T47D (cell line): ENCODE measurements around the gene ZNF610.
"Not testable (repeated sequence)": the region's sequence is repeated elsewhere in the genome, so short reads cannot be mapped to it uniquely, and the experiment has no call there.

Experiments
- DNase-seq, 2 experiments: peaks; one replicate each; pipeline versions ENCODE4 v3.0.0 to v3.0.0-alpha.2; 2011 to 2012; ENCODE audit warnings: low read depth in 1 of 2, low spot score in 1 of 2
- JUND ChIP-seq: IDR thresholded peaks from 2 replicates; pipeline ENCODE4 v1.6.1; 2012; ENCODE audit warnings: low read depth
- in situ Hi-C: cut with HindIII; loops from 2 replicates; pipeline ENCODE4 v1.10.0; 2016; ENCODE audit warnings: low sequenced_read_pairs, low pct_unique_long_range_greater_than_20kb

Gene ZNF610

DNA sequence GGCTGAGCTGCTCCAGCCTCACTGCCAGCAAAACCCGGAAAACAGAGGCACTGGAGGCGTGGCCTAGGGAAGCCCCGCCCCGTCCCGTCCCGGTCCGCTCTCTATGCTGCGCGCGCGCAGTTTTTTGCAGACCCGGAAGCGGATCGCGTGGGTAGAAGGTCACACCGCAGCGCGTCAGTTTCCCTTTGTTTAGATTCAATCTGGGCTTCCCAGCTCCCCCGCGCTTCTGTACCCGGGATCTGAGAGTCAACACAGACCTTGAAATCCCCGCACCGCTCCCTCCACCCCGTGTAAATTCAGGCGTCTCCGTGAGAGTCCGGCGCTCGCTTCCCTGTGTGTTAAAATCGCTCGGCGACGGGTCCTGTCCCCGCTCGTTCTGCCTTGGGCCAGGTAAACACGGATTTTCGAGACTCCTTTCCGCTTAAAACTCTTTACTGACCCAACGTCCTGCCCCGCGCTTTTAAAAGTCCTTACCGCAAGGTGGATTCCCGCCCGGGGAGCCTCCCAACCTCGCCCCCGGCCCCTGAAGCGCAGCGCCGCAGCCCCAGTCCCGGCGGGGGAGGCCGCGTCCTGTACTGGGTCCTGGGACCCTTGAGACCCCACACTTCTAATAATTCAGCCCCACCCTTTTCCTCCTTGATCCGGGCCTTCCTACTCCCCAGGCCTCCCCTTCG is at the start of gene ZNF610:
Gene ZNF610 (plus strand): TSS at position 127 of the 674 bp plus-strand sequence. CDS start 12,930 bp downstream, outside the sequence.
- peak; percentile 49 to 91 for DNase-seq
- no peak for TF ChIP-seq JUND
- in situ Hi-C loops = no loop called here

DNA sequence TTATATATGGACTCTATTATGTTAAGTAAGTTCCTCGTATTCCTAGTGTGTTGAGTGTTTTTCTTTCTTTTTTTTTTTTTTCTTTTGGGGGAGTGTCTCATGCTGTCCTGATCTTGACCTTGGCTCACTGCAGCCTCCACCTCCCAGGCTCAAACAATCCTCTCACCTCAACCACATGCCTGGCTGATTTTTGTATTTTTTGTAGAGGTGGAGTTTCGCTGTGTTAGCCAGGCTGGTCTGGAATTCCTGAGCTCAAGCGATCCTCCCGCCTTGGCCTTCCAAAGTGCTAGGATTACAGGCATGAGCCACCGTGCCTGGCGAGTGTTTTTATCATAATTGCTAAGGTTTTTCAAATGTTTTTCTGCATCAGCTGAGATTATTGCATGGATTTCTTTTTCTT is 49.8 kb upstream of the ZNF610 start:
- no peak for TF ChIP-seq JUND
- DNase-seq = no peak
- in situ Hi-C loops = no loop called here

DNA sequence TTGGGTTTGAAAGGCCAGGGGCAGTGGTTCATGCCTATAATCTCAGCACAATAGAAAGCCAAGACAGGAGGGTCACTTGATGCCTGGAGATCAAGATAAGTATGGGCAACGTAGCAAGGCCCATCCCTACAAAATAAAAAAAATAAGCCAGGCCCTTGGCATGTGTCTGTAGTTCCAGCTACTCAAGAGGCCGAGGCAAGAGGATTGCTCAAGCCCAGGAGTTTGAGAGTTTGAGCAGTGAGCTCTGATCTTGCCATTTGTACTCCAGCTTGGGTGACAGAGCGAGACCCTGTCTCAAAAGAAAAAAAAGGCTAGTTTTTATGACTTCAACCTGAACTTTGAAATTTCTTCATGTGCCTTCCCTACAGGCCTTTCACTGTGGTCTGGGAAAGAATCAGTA is 44.3 kb upstream of the ZNF610 start:
- TF ChIP-seq JUND = no peak
- in situ Hi-C loops = no loop called here
- DNase-seq = no peak

DNA sequence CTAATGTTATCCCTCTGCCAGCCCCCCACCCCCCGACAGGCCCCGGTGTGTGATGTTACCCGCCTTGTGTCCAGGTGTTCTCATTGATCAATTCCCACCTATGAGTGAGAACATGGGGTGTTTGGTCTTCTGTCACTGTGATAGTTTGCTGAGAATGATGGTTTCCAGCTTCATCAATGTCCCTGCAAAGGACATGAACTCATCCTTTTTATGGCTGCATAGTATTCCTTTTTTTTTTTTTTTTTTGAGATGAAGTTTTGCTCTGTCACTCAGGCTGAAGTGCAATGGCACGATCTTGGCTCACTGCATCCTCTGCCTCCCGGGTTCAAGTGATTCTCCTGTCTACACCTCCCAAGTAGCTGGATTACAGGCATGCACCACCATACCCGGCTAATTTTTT is 43.1 kb upstream of the ZNF610 start:
- DNase-seq, in situ Hi-C loops: not testable (repeated sequence)

DNA sequence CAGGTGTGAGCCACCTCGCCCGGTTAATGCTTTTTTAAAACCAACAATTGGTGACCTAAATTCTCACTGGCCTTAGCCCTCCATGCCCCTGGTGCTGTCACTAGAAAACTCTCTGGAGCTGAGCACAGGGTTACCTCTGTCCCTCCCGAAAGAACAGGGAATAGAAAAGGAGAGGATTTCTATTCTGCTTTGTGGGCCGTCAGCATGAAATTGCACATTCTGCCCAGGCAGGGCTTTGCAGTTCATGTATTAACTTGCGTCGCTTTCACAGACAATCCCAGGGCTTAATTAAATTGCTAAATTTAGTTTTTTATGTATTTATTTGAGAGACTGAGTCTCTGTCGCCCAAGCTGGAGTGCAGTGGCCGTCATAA is 39.7 kb upstream of the ZNF610 start:
- no peak for DNase-seq
- in situ Hi-C loops = no loop called here
- no peak for TF ChIP-seq JUND

DNA sequence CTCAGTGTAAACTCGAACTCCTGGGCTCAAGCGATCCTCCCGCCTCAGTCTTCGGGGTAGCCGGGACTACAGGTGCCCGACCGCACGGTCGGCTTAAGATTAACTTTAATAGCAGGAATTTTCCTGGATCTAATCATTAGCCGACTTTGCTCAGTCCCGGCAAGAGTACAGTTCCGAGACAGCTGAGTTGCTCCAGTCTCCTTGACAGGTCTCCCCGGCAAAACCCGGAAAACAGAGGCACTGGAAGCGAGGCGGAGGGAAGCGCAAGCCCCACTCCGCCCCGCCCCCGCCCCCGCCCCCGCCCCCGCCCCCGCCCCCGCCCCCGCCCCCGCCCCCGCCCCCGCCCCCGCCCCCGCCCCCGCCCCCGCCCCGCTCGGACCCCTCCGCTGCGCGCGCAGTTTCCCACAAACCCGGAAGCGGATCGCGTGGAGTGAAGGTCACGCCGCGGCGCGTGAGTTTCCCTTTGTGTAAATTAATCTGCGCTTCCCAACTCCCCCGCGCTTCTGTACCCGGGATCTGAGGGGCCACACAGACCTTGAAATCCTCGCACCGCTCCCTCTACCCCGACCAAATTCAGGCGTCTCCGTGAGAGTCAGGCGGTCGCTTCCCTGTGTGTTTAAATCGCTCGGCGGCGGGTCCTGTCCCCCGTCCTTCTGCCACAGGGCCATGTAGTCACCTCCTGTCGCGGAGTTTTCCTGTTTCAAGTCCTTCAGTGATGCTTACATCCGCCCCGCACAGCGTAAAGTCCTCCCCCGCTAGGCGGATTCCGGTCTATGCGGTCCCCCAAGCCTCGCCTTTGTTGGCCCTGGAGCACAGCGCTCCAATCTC is 39.1 kb upstream of the ZNF610 start, which contains the start of gene ZNF480:
Gene ZNF480 (plus strand): TSS at position 397 of the 828 bp plus-strand sequence. CDS start 3,244 bp downstream, outside the sequence.
- no peak for TF ChIP-seq JUND
- in situ Hi-C loops = no loop called here
- peak; percentile 33 to 84 for DNase-seq

DNA sequence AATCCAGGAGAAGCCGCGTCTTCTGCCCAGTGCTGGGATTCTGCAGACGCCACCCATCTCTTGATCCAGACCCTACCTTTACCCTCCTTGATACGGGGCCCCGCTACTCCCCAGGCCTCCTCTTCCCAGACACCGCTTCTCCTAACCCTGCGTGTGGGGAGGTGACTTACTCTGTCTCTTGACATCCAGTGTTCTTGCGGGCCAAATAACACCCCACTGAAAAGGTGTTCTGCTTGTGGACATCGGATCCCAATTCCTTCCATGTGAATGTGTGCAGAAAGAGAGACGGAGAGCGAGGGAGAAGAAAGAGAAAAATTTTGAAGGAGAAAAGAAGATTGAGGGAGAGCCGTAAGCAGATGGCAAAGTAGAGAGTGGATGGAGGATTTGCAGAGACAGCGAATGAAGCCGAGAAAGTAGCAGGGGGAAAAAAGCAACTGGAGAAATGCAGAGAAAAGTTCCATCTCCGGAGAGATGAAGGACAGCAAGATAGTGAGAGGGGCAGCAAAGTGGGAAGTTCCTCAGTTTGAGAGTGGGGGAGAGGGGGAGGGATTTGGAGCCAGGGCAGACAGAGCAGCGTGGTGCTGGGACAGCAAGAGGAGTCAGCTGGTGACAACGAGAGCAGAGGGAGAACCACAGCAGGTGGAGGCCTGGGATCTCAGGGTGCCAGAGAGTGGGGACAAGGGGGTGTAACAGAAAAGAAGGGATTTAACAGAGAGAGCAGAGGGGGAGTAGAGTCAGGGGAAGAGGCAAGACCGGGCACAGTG is 38.3 kb upstream of the ZNF610 start:
- in situ Hi-C loops = no loop called here
- no peak for TF ChIP-seq JUND
- no peak for DNase-seq

DNA sequence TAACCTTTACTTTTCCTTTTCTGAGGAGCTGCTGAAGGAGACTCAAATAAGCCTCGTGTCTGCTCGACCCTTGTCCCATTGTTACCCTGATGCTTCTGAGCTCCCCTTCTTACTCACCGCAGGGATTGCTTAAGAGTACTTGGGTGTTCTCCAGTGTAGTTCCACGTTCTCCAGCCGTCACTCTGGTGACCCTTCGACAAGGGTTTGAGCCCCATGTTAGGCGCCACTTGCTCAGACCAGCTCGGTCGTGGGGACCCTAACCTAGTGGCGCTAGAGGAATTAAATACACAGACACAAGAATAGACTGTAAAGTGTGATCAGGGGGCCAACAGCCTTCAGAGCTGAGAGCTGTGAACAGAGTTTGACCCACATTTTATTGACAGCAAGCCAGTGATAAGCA is 28.8 kb upstream of the ZNF610 start:
- peak in 1 of 2 experiments; percentile 16 for DNase-seq
- TF ChIP-seq JUND = no peak
- in situ Hi-C loops = no loop called here

DNA sequence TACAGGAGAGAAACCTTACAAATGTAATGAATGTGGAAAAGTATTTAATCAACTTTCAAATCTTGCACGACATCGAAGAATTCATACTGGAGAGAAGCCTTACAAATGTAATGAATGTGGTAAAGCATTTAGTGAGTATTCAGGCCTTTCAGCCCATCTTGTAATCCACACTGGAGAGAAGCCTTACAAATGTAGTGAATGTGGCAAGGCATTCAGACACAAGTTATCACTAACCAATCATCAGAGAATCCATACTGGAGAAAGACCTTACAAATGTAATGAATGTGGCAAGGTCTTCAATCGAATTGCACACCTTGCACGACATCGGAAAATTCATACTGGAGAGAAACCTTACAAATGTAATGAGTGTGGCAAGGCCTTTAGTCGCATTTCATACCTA is 13.6 kb upstream of the ZNF610 start:
- DNase-seq = no peak
- in situ Hi-C loops = no loop called here
- TF ChIP-seq JUND = no peak

DNA sequence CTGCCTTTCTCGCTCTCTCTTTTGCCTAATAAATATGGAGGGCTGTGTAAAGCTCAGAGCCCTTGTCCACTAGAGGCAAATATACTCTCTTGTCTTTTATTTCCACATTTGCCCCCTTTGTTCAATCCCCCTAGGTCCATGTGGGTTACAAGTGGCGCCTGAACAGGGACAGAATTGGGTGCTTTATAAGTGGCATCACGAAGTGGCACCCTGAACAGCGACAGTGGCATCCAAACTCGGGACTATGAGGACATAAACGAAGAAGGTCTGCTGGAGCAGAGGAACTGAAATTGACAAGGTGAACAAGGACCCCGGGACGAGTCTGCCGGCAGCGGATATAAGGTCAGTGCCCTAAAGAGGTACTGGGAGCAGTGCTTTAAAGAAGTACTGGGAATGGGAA is 4.3 kb upstream of the ZNF610 start:
- TF ChIP-seq JUND = no peak
- in situ Hi-C loops = no loop called here
- DNase-seq = no peak

DNA sequence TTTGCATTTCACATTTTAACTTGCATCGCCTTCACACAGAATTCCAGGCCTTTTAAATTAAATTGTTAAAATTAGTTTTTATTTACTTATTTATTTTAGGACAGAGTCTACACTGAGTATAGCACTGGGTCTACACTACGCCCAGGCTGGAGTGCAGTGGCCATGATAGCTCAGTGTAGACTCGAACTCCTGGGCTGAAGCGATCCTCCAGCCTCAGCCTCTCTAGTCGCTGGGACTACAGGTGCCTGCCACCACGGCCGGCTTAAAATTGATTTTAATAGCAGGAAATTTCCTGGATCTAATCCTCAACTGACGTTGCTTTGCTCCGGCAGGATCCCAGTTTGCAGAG is 301 bp upstream of the ZNF610 start:
- in situ Hi-C loops = no loop called here
- no peak for TF ChIP-seq JUND
- no peak for DNase-seq

DNA sequence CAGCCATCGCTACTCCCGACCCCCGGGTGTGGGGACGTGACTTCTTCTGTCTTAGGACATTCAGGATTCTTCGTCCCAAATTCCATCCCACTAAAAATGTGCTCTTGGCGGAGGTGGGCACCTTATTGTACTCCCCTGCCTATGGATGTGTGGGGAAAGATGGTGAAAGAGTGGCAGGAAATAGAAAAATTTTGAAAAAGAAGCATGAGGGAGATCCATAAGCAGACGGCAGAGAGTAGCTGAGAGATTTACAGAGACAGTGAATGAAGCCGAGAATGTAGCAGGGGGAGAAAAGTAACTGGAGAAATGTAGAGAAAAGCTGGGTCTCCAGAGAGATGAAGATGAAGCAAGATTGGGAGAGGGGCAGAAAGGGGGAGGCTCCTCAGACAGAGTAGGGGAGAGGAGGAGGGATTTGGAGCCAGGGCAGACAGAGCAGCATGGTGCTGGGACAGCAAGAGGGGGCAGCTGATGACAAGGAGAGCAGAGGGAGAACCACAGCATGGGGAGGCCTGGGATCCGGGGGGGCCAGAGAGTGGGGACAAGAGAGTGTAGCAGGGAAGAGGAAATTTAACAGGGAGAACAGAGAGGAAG is 843 bp downstream of the ZNF610 start:
- in situ Hi-C loops = no loop called here
- TF ChIP-seq JUND = no peak
- no peak for DNase-seq

DNA sequence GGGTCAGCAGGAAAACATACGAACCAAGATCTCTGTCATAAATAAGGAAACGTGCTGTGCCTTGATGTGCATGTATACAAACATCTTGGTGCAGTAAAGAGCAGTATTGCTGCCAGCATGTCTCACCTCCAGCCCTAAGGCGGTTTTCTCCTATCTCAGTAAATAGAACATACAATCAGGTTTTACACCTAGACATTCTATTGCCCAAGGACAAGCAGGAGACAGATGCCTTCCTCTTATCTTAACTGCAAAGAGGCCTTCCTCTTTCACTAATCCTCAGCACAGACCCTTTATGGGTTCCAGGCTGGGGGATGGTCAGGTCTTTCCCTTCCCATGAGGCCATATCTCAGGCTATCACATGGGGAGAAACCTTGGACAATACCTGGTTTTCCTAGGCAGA is 3.0 kb downstream of the ZNF610 start:
- in situ Hi-C loops, DNase-seq: not testable (repeated sequence)
